GM10266 (cell line): ENCODE data around the gene GTF2H4.
"Not testable (repeated sequence)": the region's sequence is repeated elsewhere in the genome, so short reads cannot be mapped to it uniquely, and the experiment has no call there.

Experiments used
- DNase-seq: peaks from one replicate; pipeline ENCODE4 v3.0.0; 2012; ENCODE audit errors: extremely low spot score
- TF ChIP-seq, protein P1 (sequence below): IDR thresholded peaks from 2 replicates; pipeline ENCODE4 v1.5.1; 2012; ENCODE audit warnings: mild to moderate bottlenecking, low read depth; ENCODE audit not compliant: control insufficient read depth, insufficient read depth; ENCODE audit errors: missing control alignments

GTF2H4 gene

DNA sequence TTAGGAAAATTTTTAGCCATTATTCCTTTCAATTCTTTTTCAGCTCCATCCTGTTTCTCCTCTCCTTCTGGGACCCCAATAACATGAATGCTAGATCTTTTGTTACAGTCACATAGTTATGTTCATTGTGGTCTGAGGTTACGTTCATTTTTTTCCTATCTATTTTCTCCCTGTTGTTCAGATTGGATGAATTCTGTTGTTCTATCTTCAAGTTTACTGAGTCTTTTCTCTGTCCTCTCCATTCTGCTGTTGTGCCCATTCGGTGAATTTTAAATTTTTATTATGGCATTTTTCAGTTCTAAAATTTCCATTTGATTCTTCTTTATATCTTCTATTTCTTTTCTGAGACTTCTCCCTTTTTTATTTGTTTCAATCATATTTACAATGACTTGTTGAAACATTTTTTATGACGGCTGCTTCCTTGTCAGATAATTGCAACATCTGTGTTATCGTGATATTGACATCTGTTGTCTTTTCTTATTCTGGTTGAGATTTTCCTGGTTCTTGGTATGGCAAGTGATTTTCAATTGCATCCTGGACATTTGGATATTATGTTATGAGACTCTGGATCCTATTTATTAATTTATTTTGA, 36.3 kb upstream of the GTF2H4 start:
- TF ChIP-seq, protein P1, sequence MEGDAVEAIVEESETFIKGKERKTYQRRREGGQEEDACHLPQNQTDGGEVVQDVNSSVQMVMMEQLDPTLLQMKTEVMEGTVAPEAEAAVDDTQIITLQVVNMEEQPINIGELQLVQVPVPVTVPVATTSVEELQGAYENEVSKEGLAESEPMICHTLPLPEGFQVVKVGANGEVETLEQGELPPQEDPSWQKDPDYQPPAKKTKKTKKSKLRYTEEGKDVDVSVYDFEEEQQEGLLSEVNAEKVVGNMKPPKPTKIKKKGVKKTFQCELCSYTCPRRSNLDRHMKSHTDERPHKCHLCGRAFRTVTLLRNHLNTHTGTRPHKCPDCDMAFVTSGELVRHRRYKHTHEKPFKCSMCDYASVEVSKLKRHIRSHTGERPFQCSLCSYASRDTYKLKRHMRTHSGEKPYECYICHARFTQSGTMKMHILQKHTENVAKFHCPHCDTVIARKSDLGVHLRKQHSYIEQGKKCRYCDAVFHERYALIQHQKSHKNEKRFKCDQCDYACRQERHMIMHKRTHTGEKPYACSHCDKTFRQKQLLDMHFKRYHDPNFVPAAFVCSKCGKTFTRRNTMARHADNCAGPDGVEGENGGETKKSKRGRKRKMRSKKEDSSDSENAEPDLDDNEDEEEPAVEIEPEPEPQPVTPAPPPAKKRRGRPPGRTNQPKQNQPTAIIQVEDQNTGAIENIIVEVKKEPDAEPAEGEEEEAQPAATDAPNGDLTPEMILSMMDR = no peak
- no peak for DNase-seq

DNA sequence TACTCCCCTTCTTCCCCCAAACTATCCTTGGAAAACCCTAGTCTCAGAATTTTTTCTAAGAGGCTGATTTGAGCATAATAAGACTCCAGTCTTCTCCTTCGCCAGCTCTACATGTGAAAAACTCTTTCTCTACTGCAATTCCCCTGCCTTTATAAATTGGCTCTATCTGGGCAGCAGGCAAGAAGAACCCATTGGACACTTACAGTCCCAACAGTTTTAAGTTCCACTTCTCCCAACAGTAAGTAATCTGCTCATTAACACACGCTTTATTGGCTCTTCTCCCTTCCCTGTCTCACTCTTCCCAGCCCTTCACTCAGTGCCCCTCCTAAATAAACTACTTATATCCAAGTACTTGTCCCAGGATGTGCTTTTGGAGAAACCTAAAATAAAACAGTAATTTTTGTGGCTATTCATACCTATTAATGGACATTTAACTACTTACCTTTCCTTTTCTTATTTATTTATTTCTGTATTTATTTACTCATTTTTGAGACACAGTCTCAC, 34.8 kb upstream of the GTF2H4 start:
- DNase-seq = no peak
- TF ChIP-seq, protein P1 = no peak

DNA sequence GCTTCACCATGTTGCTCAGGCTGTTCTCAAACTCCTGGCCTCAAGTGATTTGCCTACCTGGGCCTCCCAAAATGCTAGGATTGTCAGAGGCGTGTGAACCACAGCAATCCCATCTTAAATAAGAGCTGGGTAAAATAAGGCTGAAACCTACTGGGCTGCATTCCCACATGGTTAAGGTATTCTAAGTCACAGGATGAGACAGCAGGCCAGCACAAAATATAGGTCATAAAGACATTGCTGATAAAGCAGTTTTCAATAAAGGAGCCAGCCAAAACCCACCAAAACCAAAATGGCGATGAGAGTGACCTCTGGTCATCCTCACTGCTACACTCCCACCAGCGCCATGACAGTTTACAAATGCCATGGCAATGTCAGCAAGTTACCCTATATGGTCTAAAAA, 34.2 kb upstream of the GTF2H4 start:
- DNase-seq = not testable (repeated sequence)

DNA sequence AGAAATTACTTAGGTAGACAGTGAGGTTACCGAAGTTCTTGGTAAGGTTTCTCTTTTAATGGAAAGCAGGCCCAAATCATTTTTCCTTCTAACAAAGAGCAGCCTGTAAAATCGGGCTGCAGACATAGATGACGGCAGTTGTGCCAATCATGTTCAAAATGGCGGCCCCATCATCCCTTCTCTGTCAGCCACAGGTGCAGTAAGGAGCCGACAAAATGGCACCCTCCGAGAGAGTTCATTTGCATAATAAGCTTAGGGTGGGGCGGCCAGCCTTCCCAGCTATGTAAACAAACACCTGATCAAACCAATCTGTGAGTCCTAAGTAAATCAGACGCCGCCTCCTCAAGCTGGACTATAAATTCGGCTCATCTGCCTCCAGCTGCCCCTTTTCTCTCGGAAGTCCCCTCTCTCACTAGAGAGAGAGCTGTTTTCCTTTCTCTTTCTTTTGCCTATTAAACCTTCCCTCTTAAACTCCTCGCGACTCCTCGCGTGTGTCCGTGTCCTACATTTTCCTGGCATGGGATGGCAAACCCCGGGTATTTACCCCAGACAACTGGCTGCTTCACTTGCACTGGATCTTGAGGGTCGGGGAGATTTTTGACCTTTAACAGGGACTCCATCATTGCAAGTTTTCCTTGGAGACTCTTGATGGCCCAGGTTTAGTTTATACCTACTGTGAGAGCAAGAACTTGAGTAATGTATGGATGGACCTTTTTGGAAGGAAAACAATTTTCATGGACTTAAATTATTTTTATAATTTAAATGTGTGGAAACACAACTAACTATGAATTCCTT, 32.6 kb upstream of the GTF2H4 start:
- no peak for DNase-seq
- TF ChIP-seq, protein P1 = no peak

DNA sequence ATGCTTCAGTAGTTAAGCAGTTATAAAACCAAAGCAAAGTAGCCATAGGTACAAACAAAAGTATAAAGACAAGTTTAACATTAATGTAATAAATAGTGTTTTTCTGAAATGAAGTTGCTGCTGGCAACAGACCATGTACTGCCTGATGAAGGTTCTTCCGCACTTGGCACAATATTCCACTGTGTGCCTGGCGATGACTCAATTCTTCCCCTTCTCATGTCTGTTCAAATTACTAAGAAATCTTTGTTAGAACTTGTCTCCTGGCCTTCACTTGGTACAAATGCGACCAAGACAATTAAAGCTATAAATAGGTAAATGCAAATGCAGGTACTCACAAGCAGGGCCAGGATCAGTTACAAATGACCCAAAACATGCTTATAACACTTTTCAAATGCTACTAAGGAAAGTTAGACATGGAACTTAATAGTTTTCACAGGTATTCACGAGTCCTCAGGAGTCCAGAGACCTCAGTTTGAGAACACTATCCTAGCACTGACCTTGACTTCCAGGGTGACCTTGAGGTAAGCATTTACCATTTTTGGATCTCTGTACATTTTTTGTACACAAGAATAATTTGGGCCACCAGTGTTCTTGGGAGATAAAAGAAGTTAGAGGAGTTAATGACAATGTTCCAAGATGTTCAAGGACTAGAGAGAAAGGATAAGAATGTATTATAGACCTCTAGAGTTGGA, 31.8 kb upstream of the GTF2H4 start:
- DNase-seq = peak; percentile 2
- TF ChIP-seq, protein P1 = no peak

DNA sequence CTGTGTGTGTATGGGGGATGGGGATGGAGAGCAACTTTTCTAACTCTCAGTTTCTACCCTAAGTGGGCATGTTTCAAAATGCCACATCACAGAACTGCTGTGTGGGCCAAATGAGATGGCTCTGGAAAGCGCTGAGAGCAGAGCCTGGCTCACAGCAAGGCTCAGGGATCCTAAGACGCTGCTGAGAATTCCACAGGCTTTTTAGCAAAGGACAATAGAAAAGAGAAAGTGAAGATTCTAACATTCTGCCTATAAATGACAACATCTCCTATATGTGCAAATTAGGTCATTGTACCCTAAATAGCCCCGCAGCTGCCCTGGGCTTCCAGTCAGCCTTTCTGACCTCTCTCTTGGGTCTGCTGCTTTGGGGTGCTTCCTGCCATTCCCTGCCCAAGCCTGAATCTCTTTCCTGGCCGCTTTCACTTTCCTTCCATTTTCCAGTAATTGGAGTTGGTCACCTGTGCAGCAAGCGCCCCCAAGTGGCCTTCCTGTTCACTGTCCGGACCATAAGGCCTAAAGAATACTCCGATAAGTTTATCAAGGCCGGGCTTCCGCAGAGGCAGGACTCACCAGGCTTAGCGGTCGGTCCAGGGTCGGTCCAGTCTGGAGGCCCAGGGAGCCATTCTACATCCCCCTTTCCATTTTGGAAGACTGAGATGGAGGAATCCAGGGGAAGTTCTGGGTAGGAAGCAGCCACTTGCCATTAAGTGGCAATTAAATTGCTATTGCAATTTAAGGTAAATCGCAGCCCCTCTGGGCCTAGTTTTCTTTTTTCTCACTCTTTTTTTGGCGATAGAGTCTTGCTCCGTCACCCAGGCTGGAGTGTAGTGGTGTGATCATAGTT, 30.4 kb upstream of the GTF2H4 start:
- DNase-seq = peak; percentile 77
- TF ChIP-seq, protein P1 = peak; percentile 92
